H1 (cell line): Measurements from ENCODE around the gene LSM5. TPM values are rescaled to one million over a fixed set of nuclear protein-coding genes. Genes with fewer than 3 reads are reported as not detected.
A peak's percentile ranks its signal among the peaks of the same experiment; 100 is the strongest.

Experiments
- CTCF ChIA-PET: fragments of 300-600 bp; sonication (Branson Sonifier 250); formaldehyde crosslinking; loops from one replicate; lab custom pipeline; 2021; ENCODE audit not compliant: partially characterized antibody; lab: Charles Lee
- POLR2A ChIA-PET: fragments of 300-600 bp; sonication (Branson Sonifier 250); formaldehyde crosslinking; loops from one replicate; lab custom pipeline; 2021; ENCODE audit warnings: inconsistent platforms; ENCODE audit not compliant: partially characterized antibody; lab: Charles Lee
- DNase-seq, 2 experiments: peaks; one replicate each; pipeline versions ENCODE4 v3.0.0 to v3.0.0-alpha.2; 2010 to 2022; ENCODE audit warnings: low spot score in 2 of 2, low read depth in 1 of 2, mixed read lengths in 1 of 2
- FAIRE-seq: peaks from 2 replicates; lab custom pipeline; 2011; peaks lifted over from hg19 to GRCh38; lab: Jason Lieb, UNC
- H2AFZ ChIP-seq: 2 replicates; pipeline ENCODE4 v1.8.1; 2012; ENCODE audit warnings: low read length, inconsistent platforms
- H2AK5ac ChIP-seq: 2 replicates; pipeline ENCODE4 v1.6.1; 2013; ENCODE audit warnings: low read depth, low read length
- H2BK120ac ChIP-seq: replicated peaks from 2 replicates; pipeline ENCODE3; 2013; ENCODE audit warnings: low read depth, low read length, inconsistent platforms
- H2BK12ac ChIP-seq: 2 replicates; pipeline ENCODE4 v1.6.1; 2013; ENCODE audit warnings: low read depth, low read length
- H2BK15ac ChIP-seq: 2 replicates; pipeline ENCODE4 v1.6.1; 2013; ENCODE audit warnings: low read length
- H2BK20ac ChIP-seq: 2 replicates; pipeline ENCODE4 v1.6.1; 2013; ENCODE audit warnings: low read length
- H2BK5ac ChIP-seq: 2 replicates; pipeline ENCODE4 v1.6.1; 2013; ENCODE audit warnings: low read depth, low read length
- H3K14ac ChIP-seq: 2 replicates; pipeline ENCODE4 v1.6.1; 2013; ENCODE audit warnings: inconsistent platforms; ENCODE audit not compliant: insufficient read length
- H3K18ac ChIP-seq: 2 replicates; pipeline ENCODE4 v1.6.1; 2013; ENCODE audit warnings: low read length; ENCODE audit errors: extremely low read depth
- H3K23ac ChIP-seq: 2 replicates; pipeline ENCODE4 v1.6.1; 2013; ENCODE audit warnings: inconsistent platforms; ENCODE audit not compliant: insufficient read length
- H3K23me2 ChIP-seq: 2 replicates; pipeline ENCODE4 v1.6.1; 2013; ENCODE audit warnings: low read depth, low read length
- H3K27ac ChIP-seq: 2 replicates; pipeline ENCODE4 v1.6.1; 2011; ENCODE audit warnings: low read depth, low read length, inconsistent platforms
- H3K27me3 ChIP-seq, 4 experiments: replicated peaks in 1 of 4; 1 replicate in 1 of 4; 2 replicates in 3 of 4; pipeline versions ENCODE4 v1.6.1 to v1.8.1; 2011 to 2013; ENCODE audit warnings: low read length in 3 of 4, mild to moderate bottlenecking in 3 of 4, inconsistent platforms in 2 of 4, mixed read lengths in 2 of 4, moderate library complexity in 1 of 4; ENCODE audit not compliant: control insufficient read depth in 3 of 4, insufficient read depth in 3 of 4; ENCODE audit errors: extremely low read depth in 1 of 4
- H3K36me3 ChIP-seq, 4 experiments: 2 replicates each; pipeline versions ENCODE4 v1.6.1 to v1.8.1; 2011 to 2013; ENCODE audit warnings: mild to moderate bottlenecking in 4 of 4, low read length in 3 of 4, moderate library complexity in 2 of 4, control low read depth in 1 of 4, inconsistent platforms in 1 of 4; ENCODE audit not compliant: insufficient read depth in 4 of 4, control insufficient read depth in 2 of 4
- H3K4ac ChIP-seq: replicated peaks from 2 replicates; pipeline ENCODE3; 2013; ENCODE audit warnings: low read length, low read depth, mixed read lengths, inconsistent platforms; ENCODE audit not compliant: insufficient read length
- H3K4me1 ChIP-seq, 4 experiments: replicated peaks in 1 of 4; 1 replicate in 1 of 4; 2 replicates in 3 of 4; pipeline versions ENCODE4 v1.6.1 to v1.8.1; 2011 to 2013; ENCODE audit warnings: low read length in 3 of 4, inconsistent platforms in 2 of 4, mixed read lengths in 1 of 4; ENCODE audit not compliant: insufficient read depth in 4 of 4, control insufficient read depth in 3 of 4
- H3K4me2 ChIP-seq, 2 experiments: 2 replicates each; pipeline versions ENCODE4 v1.6.1 to v1.8.1; 2011 to 2013; ENCODE audit warnings: low read depth in 2 of 2, low read length in 2 of 2, control low read depth in 1 of 2, inconsistent platforms in 1 of 2, mild to moderate bottlenecking in 1 of 2; ENCODE audit not compliant: insufficient read depth in 1 of 2
- H3K4me3 ChIP-seq, 4 experiments: fragments of 200-600, 300-600 bp in 1 of 4; sonication (generic), shearing (Covaris generic), sonication (Bioruptor Twin) in 1 of 4; 2 replicates each; pipeline versions ENCODE4 v1.5.1 to v1.8.1; 2011 to 2016; ENCODE audit warnings: low read length in 4 of 4, low read depth in 3 of 4, control low read depth in 2 of 4, inconsistent platforms in 2 of 4, mild to moderate bottlenecking in 2 of 4, mixed read lengths in 1 of 4, moderate library complexity in 1 of 4; ENCODE audit not compliant: insufficient read depth in 2 of 4; ENCODE audit errors: extremely low read depth in 1 of 4
- H3K56ac ChIP-seq: replicated peaks from 2 replicates; pipeline ENCODE3; 2013; ENCODE audit warnings: low read depth, mild to moderate bottlenecking, mixed read lengths, low read length, inconsistent platforms; ENCODE audit not compliant: insufficient read length
- H3K79me1 ChIP-seq: 2 replicates; pipeline ENCODE4 v1.6.1; 2013; ENCODE audit warnings: low read depth, low read length, control low read depth
- H3K79me2 ChIP-seq, 2 experiments: 2 replicates each; pipeline versions ENCODE4 v1.6.1 to v1.8.1; 2012 to 2013; ENCODE audit warnings: low read length in 2 of 2, mild to moderate bottlenecking in 2 of 2, inconsistent platforms in 1 of 2; ENCODE audit not compliant: insufficient read depth in 2 of 2, control insufficient read depth in 1 of 2
- H3K9ac ChIP-seq, 4 experiments: replicated peaks in 1 of 4; 1 replicate in 1 of 4; 2 replicates in 3 of 4; pipeline versions ENCODE4 v1.6.1 to v1.8.1; 2011 to 2013; ENCODE audit warnings: low read depth in 3 of 4, low read length in 3 of 4, control low read depth in 2 of 4, mild to moderate bottlenecking in 2 of 4, moderate library complexity in 2 of 4, inconsistent platforms in 1 of 4; ENCODE audit errors: extremely low read depth in 1 of 4
- H3K9me3 ChIP-seq, 2 experiments: 2 replicates each; pipeline versions ENCODE4 v1.6.1 to v1.8.1; 2012 to 2013; ENCODE audit warnings: mild to moderate bottlenecking in 2 of 2, moderate library complexity in 2 of 2, control low read depth in 1 of 2, inconsistent platforms in 1 of 2, low read depth in 1 of 2, low read length in 1 of 2, mixed read lengths in 1 of 2; ENCODE audit not compliant: insufficient read depth in 2 of 2
- H4K20me1 ChIP-seq, 2 experiments: replicated peaks in 1 of 2; 2 replicates each; pipeline versions ENCODE3 to v1.8.1; 2011 to 2013; ENCODE audit warnings: inconsistent platforms in 2 of 2, low read length in 2 of 2, mild to moderate bottlenecking in 1 of 2; ENCODE audit not compliant: insufficient read depth in 2 of 2, control insufficient read depth in 1 of 2
- H4K5ac ChIP-seq: 2 replicates; pipeline ENCODE4 v1.6.1; 2013; ENCODE audit warnings: low read length, low read depth, mixed read lengths, inconsistent platforms; ENCODE audit not compliant: insufficient read length
- H4K8ac ChIP-seq: 2 replicates; pipeline ENCODE4 v1.8.0; 2013; ENCODE audit warnings: mild to moderate bottlenecking, moderate library complexity, low read length, inconsistent platforms; ENCODE audit not compliant: insufficient read depth; ENCODE audit errors: extremely low read depth
- H4K91ac ChIP-seq: replicated peaks from 2 replicates; pipeline ENCODE3; 2013; ENCODE audit warnings: low read length, mixed read lengths, inconsistent platforms; ENCODE audit not compliant: insufficient read length
- BACH1 ChIP-seq: IDR thresholded peaks from 2 replicates; pipeline ENCODE4 v1.6.1; 2012; ENCODE audit warnings: low read length, improper control_type of control experiment
- CHD1 ChIP-seq: IDR thresholded peaks from 2 replicates; pipeline ENCODE4 v1.6.1; 2012; ENCODE audit warnings: low read depth, low read length, improper control_type of control experiment
- CHD2 ChIP-seq: IDR thresholded peaks from 2 replicates; pipeline ENCODE4 v1.6.1; 2012; ENCODE audit warnings: low read length, improper control_type of control experiment
- EP300 ChIP-seq, 2 experiments: IDR thresholded peaks; 1 replicate in 1 of 2; 2 replicates in 1 of 2; pipeline ENCODE4 v1.6.1; 2011 to 2012; ENCODE audit warnings: low read depth in 2 of 2, low read length in 2 of 2, mild to moderate bottlenecking in 2 of 2, borderline replicate concordance in 1 of 2, inconsistent platforms in 1 of 2, moderate library complexity in 1 of 2
- JUN ChIP-seq: IDR thresholded peaks from 2 replicates; pipeline ENCODE4 v1.6.1; 2011; ENCODE audit warnings: low read depth, mild to moderate bottlenecking, improper control_type of control experiment, low read length
- JUND ChIP-seq: IDR thresholded peaks from 2 replicates; pipeline ENCODE4 v1.6.1; 2011; ENCODE audit warnings: mild to moderate bottlenecking, improper control_type of control experiment, low read length
- NRF1 ChIP-seq: IDR thresholded peaks from 2 replicates; pipeline ENCODE4 v1.6.1; 2011; ENCODE audit warnings: mild to moderate bottlenecking, low read depth, low read length, improper control_type of control experiment
- SP4 ChIP-seq: IDR thresholded peaks from 2 replicates; pipeline ENCODE4 v1.6.1; 2012; ENCODE audit warnings: low read length, inconsistent platforms
- SRF ChIP-seq: IDR thresholded peaks from 2 replicates; pipeline ENCODE4 v1.6.1; 2011; ENCODE audit warnings: mild to moderate bottlenecking, low read depth, low read length, moderate library complexity
- TAF1 ChIP-seq: IDR thresholded peaks from 2 replicates; pipeline ENCODE4 v1.6.1; 2011; ENCODE audit warnings: mild to moderate bottlenecking, low read depth, low read length
- TAF7 ChIP-seq: optimal IDR thresholded peaks from 2 replicates; pipeline ENCODE3; 2011; ENCODE audit warnings: low read depth, mild to moderate bottlenecking, inconsistent platforms, low read length, moderate library complexity, borderline replicate concordance
- USF2 ChIP-seq: IDR thresholded peaks from 2 replicates; pipeline ENCODE4 v1.6.1; 2011; ENCODE audit warnings: low read length, improper control_type of control experiment
- YY1 ChIP-seq: IDR thresholded peaks from 2 replicates; pipeline ENCODE4 v1.6.1; 2011; ENCODE audit warnings: low read depth, mild to moderate bottlenecking, low read length
- WGBS, 2 experiments: shearing (Covaris generic) in 1 of 2; methylation state at CpG; one replicate each; pipeline versions ENCODE4 v1.1.6 to v1.1.7; 2013 to 2015; ENCODE audit warnings: low lambda C conversion rate in 2 of 2, mixed read lengths in 2 of 2, inconsistent platforms in 1 of 2, low coverage in 1 of 2, missing lambda C conversion rate in 1 of 2; ENCODE audit not compliant: insufficient replicate concordance in 2 of 2, insufficient coverage in 1 of 2, insufficient read length in 1 of 2; ENCODE audit errors: extremely low coverage in 1 of 2, missing lambda C conversion rate in 1 of 2; 5-methylcytosine and 5-hydroxymethylcytosine counted together
- polyA plus RNA-seq, 7 experiments: library from polyadenylated mRNA; depleted of rRNA in 3 of 7; stranded (reverse) in 5 of 7; unstranded in 2 of 7; fragments of >200 nt in 5 of 7; fragments of 200-250 nt in 2 of 7; gene quantifications; 1 replicate in 5 of 7; 2 replicates in 1 of 7; 4 replicates in 1 of 7; pipeline versions ENCODE4 v1.2.1 to v1.2.3, GENCODE V29; 2011 to 2013; ENCODE audit warnings: missing spikeins in 2 of 7, mixed read lengths in 2 of 7
- total RNA-seq: library from RNA; stranded (reverse); fragmentation: NEBNext Ultra II Directional; extraction: Animal tissue kit (Norgen Biotek cat#: 25700); gene quantifications from 2 replicates; pipeline ENCODE4 v1.2.1, GENCODE V29; 2021
- TF ChIP-seq, protein P1 (sequence below): IDR thresholded peaks from 2 replicates; pipeline ENCODE4 v1.6.1; 2012; ENCODE audit warnings: inconsistent platforms

Gene LSM5
- total and polyA plus RNA-seq, 2 of the 8 experiments (the other 6 are each of a cell fraction or from before 2014, with no cell fraction given): 58.9 to 103 TPM

DNA sequence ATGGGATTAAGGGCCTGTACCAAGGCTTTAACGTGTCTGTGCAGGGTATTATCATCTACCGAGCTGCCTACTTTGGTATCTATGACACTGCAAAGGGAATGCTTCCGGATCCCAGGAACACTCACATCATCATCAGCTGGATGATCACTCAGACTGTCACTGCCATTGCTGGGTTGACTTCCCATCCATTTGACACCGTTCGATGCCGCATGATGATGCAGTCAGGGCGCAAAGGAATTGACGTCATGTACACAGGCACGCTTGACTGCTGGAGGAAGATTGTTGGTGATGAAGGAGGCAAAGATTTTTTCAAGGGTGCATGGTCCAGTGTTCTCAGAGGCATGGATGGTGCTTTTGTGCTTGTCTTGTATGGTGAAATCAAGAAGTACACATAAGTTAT, 18.2 kb downstream of the LSM5 start:
- H3K79me1 ChIP-seq: no peaks in the 10 kb centered on the region
- H4K8ac ChIP-seq: peak overlapping the region; percentile 5; the same call in 1 of the 2 replicates
- H3K9ac ChIP-seq: no peak overlapping the region
- no peak overlapping the region for H4K5ac ChIP-seq
- no peak overlapping the region for H4K91ac ChIP-seq
- no peak overlapping the region for H2AFZ ChIP-seq
- no peaks in the 10 kb centered on the region for H3K36me3 ChIP-seq
- FAIRE-seq: no peak
- 78% methylated on average over 9 of the region's 9 CpGs; no CpG with 5 or more reads in 1 of the 2 experiments for WGBS, 2 experiments
- H2BK15ac ChIP-seq: no peak overlapping the region
- CTCF ChIA-PET: interaction anchor here (0.6 to 1.5 kb wide), 2 partner anchors 8 to 205 kb away, joined by 3 to 4 read pairs; no protein-coding TSS in a partner anchor
- no peaks in the 10 kb centered on the region for H3K27me3 ChIP-seq
- H3K18ac ChIP-seq: no peak overlapping the region
- no peak for TF ChIP-seq TAF1
- TF ChIP-seq SP4: no peak
- TF ChIP-seq JUN: no peak
- no peak for TF ChIP-seq NRF1
- TF ChIP-seq JUND: no peak
- TF ChIP-seq TAF7: no peak
- no peak for TF ChIP-seq YY1
- no peak for TF ChIP-seq SRF
- TF ChIP-seq USF2: no peak
- TF ChIP-seq CHD2: no peak
- TF ChIP-seq, protein P1, sequence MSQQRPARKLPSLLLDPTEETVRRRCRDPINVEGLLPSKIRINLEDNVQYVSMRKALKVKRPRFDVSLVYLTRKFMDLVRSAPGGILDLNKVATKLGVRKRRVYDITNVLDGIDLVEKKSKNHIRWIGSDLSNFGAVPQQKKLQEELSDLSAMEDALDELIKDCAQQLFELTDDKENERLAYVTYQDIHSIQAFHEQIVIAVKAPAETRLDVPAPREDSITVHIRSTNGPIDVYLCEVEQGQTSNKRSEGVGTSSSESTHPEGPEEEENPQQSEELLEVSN: no peak
- TF ChIP-seq BACH1: no peak
- TF ChIP-seq CHD1: no peak
- no peak for TF ChIP-seq EP300 (IDR thresholded peaks at IDR 0.05; ENCODE audit: borderline replicate concordance in 1 of 2, low read depth in 2 of 2, low read length in 2 of 2)
- no peak overlapping the region for H2BK12ac ChIP-seq
- H3K4me3 ChIP-seq: no peak overlapping the region
- H2AK5ac ChIP-seq: no peak overlapping the region
- H3K56ac ChIP-seq: no peak overlapping the region
- H3K23ac ChIP-seq: no peak overlapping the region
- H3K27ac ChIP-seq: no peak overlapping the region
- H3K9me3 ChIP-seq: no peaks in the 10 kb centered on the region
- no peak overlapping the region for H3K4me2 ChIP-seq
- no peaks in the 10 kb centered on the region for H3K79me2 ChIP-seq
- no peak for DNase-seq
- H3K4me1 ChIP-seq: no peaks in the 10 kb centered on the region
- no peak overlapping the region for H3K4ac ChIP-seq
- POLR2A ChIA-PET: interaction anchor here (1.6 kb wide), 1 partner anchor 24 kb away, joined by 4 read pairs; no protein-coding TSS in a partner anchor
- no peak overlapping the region for H2BK20ac ChIP-seq
- no peak overlapping the region for H2BK5ac ChIP-seq
- no peak overlapping the region for H2BK120ac ChIP-seq
- no peak overlapping the region for H3K14ac ChIP-seq
- no peaks in the 10 kb centered on the region for H3K23me2 ChIP-seq
- no peaks in the 10 kb centered on the region for H4K20me1 ChIP-seq
